Esophagus squamous epithelium (tissue), 5 donors: ENCODE measurements around the gene SHOX. TPM values are rescaled to one million over a fixed set of nuclear protein-coding genes. Genes with fewer than 3 reads are reported as not detected.

Experiments used
- DNase-seq: peaks from one replicate; lab custom pipeline; 2025; lab: John Stamatoyannopoulos, UW
- H3K27ac ChIP-seq, 4 donors: fragments of 200-600 bp; sonication (generic); one replicate each; pipeline ENCODE4 v1.5.1; 2016 to 2019; ENCODE audit warnings: mild to moderate bottlenecking in 1 of 4
- H3K27me3 ChIP-seq, 4 donors: fragments of 200-600 bp; sonication (generic); 1 replicate in 3 of 4; 2 replicates in 1 of 4; pipeline versions ENCODE4 v1.5.1 to v1.6.0; 2017 to 2021; ENCODE audit warnings: antibody characterized with exemption in 1 of 4
- H3K36me3 ChIP-seq, 3 donors: fragments of 200-600 bp; sonication (generic); one replicate each; pipeline ENCODE4 v1.5.1; 2016 to 2019
- H3K4me1 ChIP-seq, 3 donors: fragments of 200-600 bp; sonication (generic); one replicate each; pipeline ENCODE4 v1.5.1; 2017 to 2019
- H3K4me3 ChIP-seq, 4 donors: fragments of 200-600 bp; sonication (generic); 1 replicate in 3 of 4; 2 replicates in 1 of 4; pipeline ENCODE4 v1.5.1; 2016 to 2019; ENCODE audit warnings: mild to moderate bottlenecking in 2 of 4, moderate library complexity in 1 of 4
- H3K9me3 ChIP-seq, 3 donors: fragments of 200-600 bp; sonication (generic); one replicate each; pipeline ENCODE4 v1.5.1; 2016 to 2019
- CTCF ChIP-seq, 6 experiments: fragments of 450-650 bp in 4 of 6; fragments of 200-600 bp in 2 of 6; sonication (generic) in 2 of 6; IDR thresholded peaks; one replicate each; pipeline ENCODE4 v1.5.1; 2016 to 2019; ENCODE audit warnings: antibody characterized with exemption in 6 of 6, mild to moderate bottlenecking in 4 of 6, moderate library complexity in 4 of 6
- POLR2A ChIP-seq, 4 donors: fragments of 450-650 bp; IDR thresholded peaks; one replicate each; pipeline ENCODE4 v1.6.1; 2017; ENCODE audit warnings: antibody characterized with exemption in 4 of 4, mild to moderate bottlenecking in 4 of 4, moderate library complexity in 3 of 4
- WGBS, 2 donors: methylation state at CpG; one replicate each; pipeline ENCODE4 v1.1.5; 2018; 5-methylcytosine and 5-hydroxymethylcytosine counted together
- intact Hi-C: fragments of 100-400 bp; cut with DNase I; formaldehyde crosslinking; loops from one replicate; pipeline ENCODE4 v1.15.0; 2022
- total RNA-seq, 4 donors: library from RNA; depleted of rRNA; stranded (reverse); fragments of >200 nt; gene quantifications; one replicate each; pipeline ENCODE4 v1.1.0, GENCODE V29; 2016
- donor health status: DM: yes; HTN: yes; CAD: no.

SHOX gene
- under 1 TPM in 1 of 4 donors, not detected in 3; 0.19 TPM for total RNA-seq

DNA sequence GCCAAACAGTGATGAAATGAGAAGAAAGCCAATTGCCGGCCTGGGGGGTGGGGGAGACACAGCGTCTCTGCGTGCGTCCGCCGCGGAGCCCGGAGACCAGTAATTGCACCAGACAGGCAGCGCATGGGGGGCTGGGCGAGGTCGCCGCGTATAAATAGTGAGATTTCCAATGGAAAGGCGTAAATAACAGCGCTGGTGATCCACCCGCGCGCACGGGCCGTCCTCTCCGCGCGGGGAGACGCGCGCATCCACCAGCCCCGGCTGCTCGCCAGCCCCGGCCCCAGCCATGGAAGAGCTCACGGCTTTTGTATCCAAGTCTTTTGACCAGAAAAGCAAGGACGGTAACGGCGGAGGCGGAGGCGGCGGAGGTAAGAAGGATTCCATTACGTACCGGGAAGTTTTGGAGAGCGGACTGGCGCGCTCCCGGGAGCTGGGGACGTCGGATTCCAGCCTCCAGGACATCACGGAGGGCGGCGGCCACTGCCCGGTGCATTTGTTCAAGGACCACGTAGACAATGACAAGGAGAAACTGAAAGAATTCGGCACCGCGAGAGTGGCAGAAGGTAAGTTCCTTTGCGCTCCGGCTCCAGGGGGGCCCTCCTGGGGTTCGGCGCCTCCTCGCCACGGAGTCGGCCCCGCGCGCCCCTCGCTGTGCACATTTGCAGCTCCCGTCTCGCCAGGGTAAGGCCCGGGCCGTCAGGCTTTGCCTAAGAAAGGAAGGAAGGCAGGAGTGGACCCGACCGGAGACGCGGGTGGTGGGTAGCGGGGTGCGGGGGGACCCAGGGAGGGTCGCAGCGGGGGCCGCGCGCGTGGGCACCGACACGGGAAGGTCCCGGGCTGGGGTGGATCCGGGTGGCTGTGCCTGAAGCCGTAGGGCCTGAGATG, at the start of gene SHOX:
SHOX (plus strand) TSS at position 180 of the 885 bp plus-strand sequence; CDS start at position 287, 107 bp downstream.
- H3K27me3 ChIP-seq = peaks cover 12 to 85% (median 20%) of the 10 kb centered on the region in 4 donors
- no peak for DNase-seq
- intact Hi-C loops = no loop called here
- TF ChIP-seq CTCF (IDR thresholded peaks at IDR 0.05) (no peak), POLR2A (IDR thresholded peaks at IDR 0.05) (no peak)
- no peak within 1 kb of the TSS for H3K4me3 ChIP-seq
- WGBS, 2 donors = 3 to 13% methylated on average over 40 to 42 of the region's 84 CpGs
- H3K4me1 ChIP-seq = peaks cover 0 to 12% (median 0%) of the 10 kb centered on the region in 3 donors
- no peak within 1 kb of the TSS for H3K27ac ChIP-seq
- H3K9me3 ChIP-seq = no peaks in the 10 kb centered on the region
- no peaks in the 10 kb centered on the region for H3K36me3 ChIP-seq

GRCh38 chrX:581066-581465, 49.5 kb upstream of the SHOX start:
- intact Hi-C loops = no loop called here
- TF ChIP-seq CTCF (IDR thresholded peaks at IDR 0.05) = no peak
- no peak for DNase-seq
- H3K4me1 ChIP-seq = no peaks in the 10 kb centered on the region
- H3K4me3 ChIP-seq = no peak overlapping the region
- H3K27ac ChIP-seq = no peak overlapping the region
- H3K36me3 ChIP-seq = no peaks in the 10 kb centered on the region
- no peaks in the 10 kb centered on the region for H3K27me3 ChIP-seq
- peaks cover 0 to 5% (median 0%) of the 10 kb centered on the region in 3 donors for H3K9me3 ChIP-seq
- WGBS, 2 donors = 84 to 92% methylated on average over 1 of the region's 1 CpG

GRCh38 chrX:581720-582298, 48.8 kb upstream of the SHOX start:
- no peaks in the 10 kb centered on the region for H3K4me1 ChIP-seq
- DNase-seq = no peak
- no peak overlapping the region for H3K4me3 ChIP-seq
- 69 to 72% methylated on average over 7 of the region's 7 CpGs for WGBS, 2 donors
- TF ChIP-seq POLR2A (IDR thresholded peaks at IDR 0.05) (no peak), CTCF (IDR thresholded peaks at IDR 0.05) (no peak)
- intact Hi-C loops = no loop called here
- H3K9me3 ChIP-seq = no peaks in the 10 kb centered on the region
- H3K36me3 ChIP-seq = no peaks in the 10 kb centered on the region
- no peak overlapping the region for H3K27ac ChIP-seq
- H3K27me3 ChIP-seq = no peaks in the 10 kb centered on the region

GRCh38 chrX:584572-584971, 46.0 kb upstream of the SHOX start:
- Histone ChIP-seq H3K4me3 (no peak overlapping the region), H3K9me3 (no peaks in the 10 kb centered on the region), H3K27ac (no peak overlapping the region), H3K27me3 (no peaks in the 10 kb centered on the region), H3K4me1 (no peaks in the 10 kb centered on the region), H3K36me3 (no peaks in the 10 kb centered on the region)
- intact Hi-C loops = no loop called here
- WGBS, 2 donors = 33 to 38% methylated on average over 1 of the region's 1 CpG
- no peak for DNase-seq
- TF ChIP-seq POLR2A (IDR thresholded peaks at IDR 0.05) (no peak), CTCF (IDR thresholded peaks at IDR 0.05) (no peak)
